K562 (cell line): Measurements from ENCODE around the gene SCAMP3. TPM values are rescaled to one million over a fixed set of nuclear protein-coding genes. Genes with fewer than 3 reads are reported as not detected.

Source experiments
- ATF1 ChIP-seq, 2 experiments: fragments of 450-650 bp in 1 of 2; IDR thresholded peaks; 2 replicates each; pipeline ENCODE4 v1.6.1; 2016; ENCODE audit warnings: missing compliant biosample characterization in 1 of 2, missing genetic modification characterization in 1 of 2
- CBFB ChIP-seq: sonication (generic); formaldehyde crosslinking; IDR thresholded peaks from 2 replicates; pipeline ENCODE4 v1.4.0; 2020; ENCODE audit warnings: mild to moderate bottlenecking, missing genetic modification reagents
- CBX2 ChIP-seq: fragments of 200-600 bp; sonication (generic); IDR thresholded peaks from one replicate; pipeline ENCODE4 v1.6.1; 2012; ENCODE audit warnings: mild to moderate bottlenecking, low read length, inconsistent platforms; ENCODE audit not compliant: insufficient read depth, poor library complexity, severe bottlenecking
- CLOCK ChIP-seq: fragments of 250-450 bp; sonication (Bioruptor Pico); IDR thresholded peaks from 2 replicates; pipeline ENCODE4 v1.4.0; 2020; ENCODE audit warnings: mild to moderate bottlenecking, moderate library complexity, borderline replicate concordance
- ELK1 ChIP-seq: sonication (generic); formaldehyde crosslinking; IDR thresholded peaks from 2 replicates; pipeline ENCODE4 v1.8.1; 2022; ENCODE audit warnings: missing genetic modification reagents
- FOS ChIP-seq: IDR thresholded peaks from 3 replicates; pipeline ENCODE4 v1.6.1; 2011; ENCODE audit not compliant: insufficient read length; ENCODE audit errors: extremely low read depth
- HCFC1 ChIP-seq: IDR thresholded peaks from 2 replicates; pipeline ENCODE4 v1.6.1; 2012; ENCODE audit warnings: low read depth, low read length, improper control_type of control experiment
- HES1 ChIP-seq: fragments of 450-650 bp; IDR thresholded peaks from 2 replicates; pipeline ENCODE4 v1.6.1; 2016; ENCODE audit warnings: low read depth, mild to moderate bottlenecking, moderate library complexity
- HNRNPUL1 ChIP-seq: fragments of 200-400 bp; formaldehyde crosslinking; IDR thresholded peaks from 2 replicates; pipeline ENCODE4 v1.6.1; 2017; ENCODE audit warnings: low read length
- ID3 ChIP-seq, 2 experiments: fragments of 250-450 bp in 1 of 2; fragments of 450-650 bp in 1 of 2; sonication (Bioruptor Pico) in 1 of 2; IDR thresholded peaks; 2 replicates each; pipeline versions ENCODE4 v1.6.1 to v1.8.0; 2016 to 2021; ENCODE audit warnings: mild to moderate bottlenecking in 2 of 2, moderate library complexity in 2 of 2, missing compliant biosample characterization in 1 of 2, missing genetic modification characterization in 1 of 2
- IRF1 ChIP-seq: sonication (generic); formaldehyde crosslinking; IDR thresholded peaks from 2 replicates; pipeline ENCODE4 v1.8.0; 2022; ENCODE audit warnings: missing genetic modification reagents, mild to moderate bottlenecking, borderline replicate concordance
- KDM2B ChIP-seq: fragments of 250-450 bp; sonication (Bioruptor Pico); IDR thresholded peaks from 2 replicates; pipeline ENCODE4 v1.8.0; 2021; ENCODE audit warnings: mild to moderate bottlenecking, moderate library complexity
- L3MBTL2 ChIP-seq: fragments of 450-650 bp; IDR thresholded peaks from 2 replicates; pipeline ENCODE4 v1.6.1; 2016; ENCODE audit warnings: mild to moderate bottlenecking, moderate library complexity
- LARP7 ChIP-seq: fragments of 450-650 bp; IDR thresholded peaks from 2 replicates; pipeline ENCODE4 v1.6.1; 2016
- LEF1 ChIP-seq: fragments of 450-650 bp; IDR thresholded peaks from 2 replicates; pipeline ENCODE4 v1.6.1; 2016; ENCODE audit warnings: mild to moderate bottlenecking
- MEF2D ChIP-seq: conservative IDR thresholded peaks from 2 replicates; pipeline ENCODE4 v1.6.1; 2016; ENCODE audit warnings: low read depth, missing genetic modification characterization, missing compliant biosample characterization
- SAP30 ChIP-seq: fragments of 200-600 bp; sonication (generic); IDR thresholded peaks from 2 replicates; pipeline ENCODE4 v1.6.1; 2012; ENCODE audit warnings: borderline replicate concordance, low read depth, mild to moderate bottlenecking, moderate library complexity, low read length, control low read depth, inconsistent platforms; ENCODE audit not compliant: insufficient read depth, poor library complexity, severe bottlenecking
- SNAPC5 ChIP-seq: fragments of 250-450 bp; sonication (Bioruptor Pico); IDR thresholded peaks from 2 replicates; pipeline ENCODE4 v1.8.0; 2021; ENCODE audit warnings: moderate library complexity, mild to moderate bottlenecking, inconsistent platforms
- SRSF3 ChIP-seq: fragments of 200-400 bp; formaldehyde crosslinking; IDR thresholded peaks from 2 replicates; pipeline ENCODE4 v1.6.1; 2016; ENCODE audit warnings: mild to moderate bottlenecking, low read length, moderate library complexity; ENCODE audit not compliant: insufficient read depth
- STAG1 ChIP-seq: sonication (generic); formaldehyde crosslinking; IDR thresholded peaks from 2 replicates; pipeline ENCODE4 v1.5.0; 2020; ENCODE audit warnings: missing genetic modification reagents, borderline replicate concordance
- ZNF551 ChIP-seq: fragments of 250-450 bp; sonication (Bioruptor Pico); IDR thresholded peaks from 2 replicates; pipeline ENCODE4 v1.5.0; 2021; ENCODE audit warnings: mild to moderate bottlenecking, moderate library complexity
- polyA plus RNA-seq, 8 experiments: library from polyadenylated mRNA; depleted of rRNA in 4 of 8; stranded (reverse) in 5 of 8; unstranded in 3 of 8; fragments of >200 nt; fragmentation: Nextera tagmentation in 2 of 8; fragmentation: Illumina TruSeq in 1 of 8; extraction: Ambion mirVana in 2 of 8; extraction: Trizol in 1 of 8; gene quantifications; 2 replicates each; pipeline versions ENCODE4 v1.2.1 to v1.2.3, GENCODE V29; 2011 to 2014; ENCODE audit warnings: inconsistent platforms in 1 of 8, missing spikeins in 1 of 8
- total RNA-seq, 7 experiments: library from RNA; depleted of rRNA in 6 of 7; stranded (reverse); fragments of >200 nt in 6 of 7; fragmentation: Illumina TruSeq in 2 of 7; extraction: Trizol in 2 of 7; gene quantifications; 2 replicates each; pipeline versions ENCODE4 v1.2.1 to v1.2.3, GENCODE V29; 2011 to 2021; ENCODE audit warnings: low replicate concordance in 1 of 7

SCAMP3 gene
- total and polyA plus RNA-seq, 9 of the 15 experiments (the other 6 are each of a cell fraction or from before 2014, with no cell fraction given): 14.2 to 131 (median 86.1) TPM

- TF ChIP-seq STAG1 (CRISPR knock-in tag) (no peak), ZNF551 (CRISPR knock-in tag) (no peak), SAP30 (no peak), IRF1 (CRISPR knock-in tag) (no peak), CBX2 (no peak), ATF1 (CRISPR knock-in tag; IDR thresholded peaks at IDR 0.05) (peak; percentile 78), ATF1 (tag; IDR thresholded peaks at IDR 0.05) (peak; percentile 99), SNAPC5 (no peak), FOS (peak; percentile 87), CLOCK (CRISPR knock-in tag) (no peak), HNRNPUL1 (no peak), LEF1 (peak; percentile 59; the same call in 1 of the 2 replicates), L3MBTL2 (peak; percentile 90), LARP7 (no peak), HES1 (no peak; the same call in 1 of the 2 replicates), ID3 (CRISPR knock-in tag; IDR thresholded peaks at IDR 0.05) (no peak), ID3 (tag; IDR thresholded peaks at IDR 0.05) (0 out of 2 replicates have a peak, but pooled peaks have one; percentile 21), SRSF3 (no peak), KDM2B (no peak), MEF2D (tag) (no peak), ELK1 (CRISPR knock-in tag) (no peak), CBFB (CRISPR knock-in tag) (no peak), HCFC1 (peak; percentile 99)
Observed at GRCh38 chr1:155308493-155309422, 46.6 kb upstream of the SCAMP3 start, which contains the start of gene FDPS (continued).
